SK-N-SH treated with all-trans-retinoic acid at 6 μM for 48 hours (cell line): ENCODE results near the gene TMTC3.

Experiments
- ARNTL ChIP-seq: fragments of 450-650 bp; formaldehyde crosslinking; IDR thresholded peaks from 2 replicates; pipeline ENCODE4 v1.5.0; 2020; ENCODE audit warnings: low read depth, mild to moderate bottlenecking, moderate library complexity, borderline replicate concordance
- CREB5 ChIP-seq: fragments of 250-450 bp; sonication (Bioruptor Pico); IDR thresholded peaks from 2 replicates; pipeline ENCODE4 v1.5.1; 2020; ENCODE audit warnings: low read depth, mild to moderate bottlenecking, moderate library complexity
- CSDC2 ChIP-seq: fragments of 250-450 bp; sonication (Bioruptor Pico); IDR thresholded peaks from 2 replicates; pipeline ENCODE4 v1.5.0; 2020; ENCODE audit warnings: mild to moderate bottlenecking, moderate library complexity
- CSRNP3 ChIP-seq: fragments of 250-450 bp; sonication (Bioruptor Pico); IDR thresholded peaks from 2 replicates; pipeline ENCODE4 v1.5.1; 2021; ENCODE audit warnings: mild to moderate bottlenecking, moderate library complexity
- PATZ1 ChIP-seq: fragments of 250-450 bp; sonication (Bioruptor Pico); IDR thresholded peaks from 2 replicates; pipeline ENCODE4 v1.8.0; 2020; ENCODE audit warnings: mild to moderate bottlenecking, moderate library complexity, borderline replicate concordance
- POU6F1 ChIP-seq: fragments of 250-450 bp; sonication (Bioruptor Pico); IDR thresholded peaks from 2 replicates; pipeline ENCODE4 v1.8.0; 2021; ENCODE audit warnings: low read depth, mild to moderate bottlenecking, moderate library complexity, borderline replicate concordance
- PPARA ChIP-seq: fragments of 250-450 bp; sonication (Bioruptor Pico); IDR thresholded peaks from 2 replicates; pipeline ENCODE4 v1.5.0; 2020; ENCODE audit warnings: mild to moderate bottlenecking, borderline replicate concordance
- RARB ChIP-seq: fragments of 250-450 bp; sonication (Bioruptor Pico); IDR thresholded peaks from 2 replicates; pipeline ENCODE4 v1.8.0; 2021; ENCODE audit warnings: mild to moderate bottlenecking, moderate library complexity
- TOX ChIP-seq: fragments of 250-450 bp; sonication (Bioruptor Pico); IDR thresholded peaks from 2 replicates; pipeline ENCODE4 v1.8.0; 2021; ENCODE audit warnings: mild to moderate bottlenecking, moderate library complexity, borderline replicate concordance
- ZC3H10 ChIP-seq: fragments of 250-450 bp; sonication (Bioruptor Pico); IDR thresholded peaks from 2 replicates; pipeline ENCODE4 v1.5.1; 2021; ENCODE audit warnings: mild to moderate bottlenecking, moderate library complexity
- ZFP30 ChIP-seq: fragments of 450-650 bp; formaldehyde crosslinking; IDR thresholded peaks from 2 replicates; pipeline ENCODE4 v1.5.0; 2022; ENCODE audit warnings: mild to moderate bottlenecking, moderate library complexity
- ZNF565 ChIP-seq: fragments of 450-650 bp; formaldehyde crosslinking; conservative IDR thresholded peaks from 2 replicates; pipeline ENCODE4 v1.5.0; 2020; ENCODE audit warnings: low read depth, mild to moderate bottlenecking, moderate library complexity
- ZNF70 ChIP-seq: fragments of 450-650 bp; formaldehyde crosslinking; IDR thresholded peaks from 2 replicates; pipeline ENCODE4 v1.5.0; 2020; ENCODE audit warnings: mild to moderate bottlenecking, moderate library complexity
- TF ChIP-seq, protein P1 (sequence below): fragments of 250-450 bp; sonication (Bioruptor Pico); IDR thresholded peaks from 2 replicates; pipeline ENCODE4 v1.5.0; 2020; ENCODE audit warnings: mild to moderate bottlenecking, moderate library complexity

- TF ChIP-seq RARB (CRISPR knock-in tag) = no peak
- TF ChIP-seq CSRNP3 = no peak
- TF ChIP-seq ZFP30 = no peak
- no peak for TF ChIP-seq ZNF565
- no peak for TF ChIP-seq POU6F1 (CRISPR knock-in tag)
- TF ChIP-seq CSDC2 (CRISPR knock-in tag) = no peak
- no peak for TF ChIP-seq TOX (CRISPR knock-in tag)
- TF ChIP-seq ZNF70 = no peak
- TF ChIP-seq ARNTL (CRISPR knock-in tag) = no peak
- no peak for TF ChIP-seq ZC3H10
- no peak for TF ChIP-seq CREB5 (CRISPR knock-in tag)
- TF ChIP-seq, protein P1, sequence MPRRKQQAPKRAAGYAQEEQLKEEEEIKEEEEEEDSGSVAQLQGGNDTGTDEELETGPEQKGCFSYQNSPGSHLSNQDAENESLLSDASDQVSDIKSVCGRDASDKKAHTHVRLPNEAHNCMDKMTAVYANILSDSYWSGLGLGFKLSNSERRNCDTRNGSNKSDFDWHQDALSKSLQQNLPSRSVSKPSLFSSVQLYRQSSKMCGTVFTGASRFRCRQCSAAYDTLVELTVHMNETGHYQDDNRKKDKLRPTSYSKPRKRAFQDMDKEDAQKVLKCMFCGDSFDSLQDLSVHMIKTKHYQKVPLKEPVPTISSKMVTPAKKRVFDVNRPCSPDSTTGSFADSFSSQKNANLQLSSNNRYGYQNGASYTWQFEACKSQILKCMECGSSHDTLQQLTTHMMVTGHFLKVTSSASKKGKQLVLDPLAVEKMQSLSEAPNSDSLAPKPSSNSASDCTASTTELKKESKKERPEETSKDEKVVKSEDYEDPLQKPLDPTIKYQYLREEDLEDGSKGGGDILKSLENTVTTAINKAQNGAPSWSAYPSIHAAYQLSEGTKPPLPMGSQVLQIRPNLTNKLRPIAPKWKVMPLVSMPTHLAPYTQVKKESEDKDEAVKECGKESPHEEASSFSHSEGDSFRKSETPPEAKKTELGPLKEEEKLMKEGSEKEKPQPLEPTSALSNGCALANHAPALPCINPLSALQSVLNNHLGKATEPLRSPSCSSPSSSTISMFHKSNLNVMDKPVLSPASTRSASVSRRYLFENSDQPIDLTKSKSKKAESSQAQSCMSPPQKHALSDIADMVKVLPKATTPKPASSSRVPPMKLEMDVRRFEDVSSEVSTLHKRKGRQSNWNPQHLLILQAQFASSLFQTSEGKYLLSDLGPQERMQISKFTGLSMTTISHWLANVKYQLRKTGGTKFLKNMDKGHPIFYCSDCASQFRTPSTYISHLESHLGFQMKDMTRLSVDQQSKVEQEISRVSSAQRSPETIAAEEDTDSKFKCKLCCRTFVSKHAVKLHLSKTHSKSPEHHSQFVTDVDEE = no peak
- TF ChIP-seq PATZ1 (CRISPR knock-in tag) = no peak
- TF ChIP-seq PPARA (CRISPR knock-in tag) = no peak
Observed at GRCh38 chr12:88187571-88187970, 45.5 kb downstream of the TMTC3 start.
